NCI-H1436 (cell line): ENCODE data around the gene SMCO2.

Source experiments
- DNase-seq: peaks from one replicate; lab custom pipeline; 2025; lab: John Stamatoyannopoulos, UW

SMCO2 gene

GRCh38 chr12:27453421-27453820 is 6.9 kb downstream of the SMCO2 start:
- DNase-seq, result no peak

GRCh38 chr12:27455589-27455988 is 9.1 kb downstream of the SMCO2 start:
- no peak for DNase-seq

- no peak for DNase-seq
Measured at GRCh38 chr12:27456618-27457017, 10.1 kb downstream of the SMCO2 start.

- no peak for DNase-seq
Measured at GRCh38 chr12:27460471-27460978, 14.0 kb downstream of the SMCO2 start.

- DNase-seq, result no peak
Measured at GRCh38 chr12:27462151-27462694, 15.7 kb downstream of the SMCO2 start.

- DNase-seq, result no peak
Measured at GRCh38 chr12:27462851-27463250, 16.3 kb downstream of the SMCO2 start.

GRCh38 chr12:27463511-27464219 is 17.1 kb downstream of the SMCO2 start:
- DNase-seq, result no peak

GRCh38 chr12:27464220-27464554 is 17.7 kb downstream of the SMCO2 start:
- no peak for DNase-seq

- DNase-seq, result no peak
Measured at GRCh38 chr12:27467641-27468040, 21.1 kb downstream of the SMCO2 start.

- no peak for DNase-seq
Measured at GRCh38 chr12:27468241-27468640, 21.7 kb downstream of the SMCO2 start.

- no peak for DNase-seq
Measured at GRCh38 chr12:27469176-27469736, 22.7 kb downstream of the SMCO2 start.

- no peak for DNase-seq
Measured at GRCh38 chr12:27472604-27473003, 26.1 kb downstream of the SMCO2 start.

- no peak for DNase-seq
Measured at GRCh38 chr12:27474344-27474743, 27.8 kb downstream of the SMCO2 start.

GRCh38 chr12:27477049-27477448 is 30.5 kb downstream of the SMCO2 start:
- DNase-seq, result no peak

- DNase-seq, result no peak
Measured at GRCh38 chr12:27478949-27479348, 32.4 kb downstream of the SMCO2 start.

- no peak for DNase-seq
Measured at GRCh38 chr12:27480016-27480415, 33.5 kb downstream of the SMCO2 start.

- DNase-seq, result no peak
Measured at GRCh38 chr12:27486961-27487360, 40.4 kb downstream of the SMCO2 start.

GRCh38 chr12:27488479-27488878 is 41.9 kb downstream of the SMCO2 start:
- no peak for DNase-seq

- no peak for DNase-seq
Measured at GRCh38 chr12:27491226-27491625, 44.7 kb downstream of the SMCO2 start.

GRCh38 chr12:27493260-27493940 is 46.9 kb downstream of the SMCO2 start:
- DNase-seq, result no peak

- DNase-seq, result no peak
Measured at GRCh38 chr12:27497446-27497845, 50.9 kb downstream of the SMCO2 start.

GRCh38 chr12:27498149-27498548 is 51.6 kb downstream of the SMCO2 start:
- no peak for DNase-seq

- DNase-seq, result no peak
Measured at GRCh38 chr12:27498761-27499160, 52.2 kb downstream of the SMCO2 start.
